SIG-M5 treated with dmso at 0.1 percent for 504 hours (cell line): ENCODE results near the gene CNTN6.

Source experiments
- DNase-seq: peaks from one replicate; lab custom pipeline; 2025; ENCODE audit not compliant: unreplicated experiment; lab: John Stamatoyannopoulos, UW

Gene CNTN6

DNA sequence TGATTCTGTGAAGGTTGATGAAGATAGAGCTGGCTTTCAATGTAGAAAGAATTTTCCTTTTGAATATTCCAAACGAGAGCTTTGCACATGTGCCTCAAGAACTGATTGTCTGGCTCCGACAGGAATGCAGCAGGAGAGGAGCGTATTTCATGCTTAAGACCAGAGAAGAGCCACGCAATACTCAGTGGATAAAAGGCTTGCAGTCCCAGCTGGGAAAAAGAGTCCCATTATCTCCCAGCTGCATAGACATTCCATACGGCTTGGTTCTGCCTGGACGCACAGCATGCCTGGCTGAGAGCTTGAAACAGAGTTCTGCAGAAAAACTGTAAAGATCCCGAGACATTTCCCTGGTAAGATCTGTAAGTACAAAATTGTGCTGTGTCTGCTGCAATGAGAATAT lies at the start of gene CNTN6:
CNTN6 (plus strand) TSS at position 254 of the 400 bp plus-strand sequence. CDS start 54,985 bp downstream, outside the sequence.
- DNase-seq, result no peak

DNA sequence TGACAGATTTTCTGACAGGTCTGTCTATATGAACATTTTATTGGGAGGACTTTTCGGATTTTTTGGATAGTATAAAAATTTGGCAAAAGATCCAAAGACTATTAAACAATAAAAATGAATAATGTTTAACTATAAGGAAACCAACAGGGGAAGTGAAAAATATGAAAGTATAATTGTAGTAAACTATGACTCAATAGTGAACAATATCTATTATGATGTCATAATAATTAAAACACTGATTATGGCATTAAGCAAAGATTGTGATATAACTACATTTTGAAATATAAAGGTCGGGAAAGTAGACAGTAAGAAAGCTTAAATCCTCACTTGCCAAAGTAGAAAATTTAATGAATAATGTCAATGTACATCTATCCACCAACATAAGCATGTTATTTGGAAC lies 44.3 kb upstream of the CNTN6 start:
- DNase-seq, result no peak

DNA sequence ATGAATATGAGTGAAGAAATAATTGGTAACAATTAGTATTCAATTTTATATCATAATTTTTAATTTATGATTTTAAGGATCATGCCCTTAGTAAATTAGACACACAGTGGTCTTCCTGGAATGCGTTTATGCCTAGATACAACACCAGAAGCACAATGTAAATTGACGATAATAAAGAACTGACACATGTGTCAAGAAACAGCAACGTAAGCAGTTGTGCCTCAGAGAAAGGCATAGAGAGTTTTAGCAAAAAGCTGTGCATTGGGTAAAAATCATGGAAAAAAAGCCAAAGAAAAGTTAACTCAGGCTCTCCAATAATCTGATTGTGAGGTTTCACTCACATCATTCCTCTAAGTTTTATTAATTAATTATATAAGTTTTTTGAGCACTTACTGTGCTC lies 37.0 kb upstream of the CNTN6 start:
- no peak for DNase-seq

GRCh38 chr3:1056744-1057143 lies 36.1 kb upstream of the CNTN6 start:
- no peak for DNase-seq

DNA sequence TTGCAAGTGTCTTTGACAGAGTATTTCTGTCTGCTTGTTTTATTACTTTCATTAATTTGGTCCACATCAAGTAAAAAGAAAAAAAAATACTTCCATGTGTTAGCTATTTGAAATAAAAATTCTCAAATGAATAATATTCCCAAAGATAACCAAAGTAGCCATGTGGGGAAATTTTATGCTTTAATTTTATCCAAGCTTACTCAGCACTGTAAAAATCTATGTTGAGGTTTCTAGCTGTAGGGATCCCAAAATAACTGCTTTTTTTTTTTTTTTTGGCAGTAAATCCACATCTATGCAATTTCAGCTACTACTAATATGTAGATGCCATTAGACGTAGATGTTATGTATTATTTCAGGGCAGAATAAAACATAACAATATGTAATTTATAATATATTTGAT lies 35.4 kb upstream of the CNTN6 start:
- no peak for DNase-seq

- DNase-seq, result no peak
These were observed 23.8 kb upstream of the CNTN6 start for GRCh38 chr3:1068985-1069384.

- no peak for DNase-seq
These were observed 20.8 kb upstream of the CNTN6 start for GRCh38 chr3:1072041-1072440.

- no peak for DNase-seq
These were observed 13.2 kb upstream of the CNTN6 start for GRCh38 chr3:1079662-1080061.

GRCh38 chr3:1082108-1082507 lies 10.7 kb upstream of the CNTN6 start:
- peak; percentile 52 for DNase-seq

DNA sequence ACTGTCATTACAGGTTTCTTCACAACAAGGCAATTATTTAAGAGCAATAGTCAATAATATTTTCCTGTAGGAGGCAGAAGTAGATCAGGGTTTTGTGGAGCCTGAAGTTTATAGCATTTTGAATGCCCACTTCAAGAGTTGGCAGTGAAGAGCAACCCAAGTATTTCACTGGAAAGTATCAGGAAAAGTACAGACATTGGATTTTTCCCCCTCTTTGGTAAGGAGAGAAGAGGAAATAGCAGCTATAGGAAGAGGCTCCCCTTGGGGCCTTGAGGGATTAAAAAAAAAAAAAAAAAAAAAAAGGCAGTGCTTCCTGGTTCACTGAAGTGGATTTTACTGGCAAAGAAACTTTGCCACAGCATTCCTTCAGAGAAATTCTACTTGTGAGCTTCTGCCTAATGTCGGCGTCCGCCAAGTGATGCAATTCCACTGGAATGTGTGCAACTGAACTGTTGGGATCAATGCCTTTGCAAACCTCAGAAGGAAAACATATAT lies 5.7 kb upstream of the CNTN6 start:
- no peak for DNase-seq

- no peak for DNase-seq
These were observed 4.3 kb upstream of the CNTN6 start for GRCh38 chr3:1088503-1088902.

DNA sequence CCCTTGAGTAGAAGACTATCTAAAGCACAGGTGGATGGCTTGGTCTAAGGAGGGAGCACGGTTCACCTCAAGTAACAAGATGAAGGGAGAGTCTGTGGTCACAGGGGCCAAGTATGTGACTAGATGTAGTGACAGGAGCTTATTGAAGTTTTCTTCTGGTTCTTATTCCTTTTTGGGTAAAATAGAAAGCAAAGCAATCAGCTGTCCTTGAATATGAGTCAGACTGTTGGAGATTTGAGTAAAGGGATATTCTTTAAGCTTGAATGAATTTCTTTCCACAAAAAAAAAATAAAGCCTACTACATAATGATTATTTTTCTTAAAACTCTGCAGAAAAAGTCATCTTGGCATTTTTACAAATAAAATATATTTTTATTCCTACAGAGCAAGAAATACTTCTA lies 1.5 kb upstream of the CNTN6 start:
- no peak for DNase-seq

DNA sequence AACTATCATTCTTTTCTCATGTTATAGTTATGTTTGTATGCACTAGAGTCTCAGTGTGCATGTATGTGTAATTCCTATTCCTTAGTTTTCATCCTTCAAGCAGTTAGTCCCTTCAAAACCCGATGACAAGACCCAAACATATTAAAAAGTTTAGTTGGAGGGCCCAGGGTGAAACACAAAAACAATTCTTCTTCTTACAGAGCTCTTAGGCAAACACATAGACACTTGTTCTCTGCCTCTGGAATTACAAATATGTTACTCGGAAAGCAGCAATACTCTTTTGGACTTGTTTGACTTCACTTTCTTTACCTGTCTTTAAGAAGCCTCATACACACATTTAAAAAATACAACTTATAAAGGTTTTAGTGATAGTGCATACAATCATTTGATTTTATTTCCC lies 763 bp upstream of the CNTN6 start:
- no peak for DNase-seq

- DNase-seq, result no peak
These were observed 393 bp downstream of the CNTN6 start for GRCh38 chr3:1093217-1093616.

GRCh38 chr3:1103525-1103924 lies 10.7 kb downstream of the CNTN6 start:
- no peak for DNase-seq

GRCh38 chr3:1117843-1118473 lies 25.1 kb downstream of the CNTN6 start:
- no peak for DNase-seq

GRCh38 chr3:1131166-1131565 lies 38.3 kb downstream of the CNTN6 start:
- no peak for DNase-seq

DNA sequence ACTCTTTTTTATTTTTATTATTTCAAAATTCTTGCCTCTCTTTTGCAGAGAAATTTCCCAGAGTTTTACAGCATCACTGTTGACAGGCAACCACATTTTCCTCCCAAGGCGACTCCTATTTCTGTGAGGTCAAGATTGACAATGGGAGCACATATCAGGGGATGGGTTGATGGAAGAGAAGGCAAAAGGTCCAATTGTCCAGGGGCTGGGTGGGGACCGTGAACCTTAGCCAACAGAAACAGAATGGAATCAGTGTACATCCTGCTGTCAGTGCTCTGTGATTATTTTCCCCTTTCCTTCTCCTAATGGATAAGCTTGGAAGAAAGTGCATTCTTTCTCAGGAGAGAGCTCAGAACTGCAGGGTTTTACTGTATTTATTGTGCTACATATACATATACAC lies 42.4 kb downstream of the CNTN6 start:
- no peak for DNase-seq

- no peak for DNase-seq
These were observed 45.2 kb downstream of the CNTN6 start for GRCh38 chr3:1138036-1138435.

DNA sequence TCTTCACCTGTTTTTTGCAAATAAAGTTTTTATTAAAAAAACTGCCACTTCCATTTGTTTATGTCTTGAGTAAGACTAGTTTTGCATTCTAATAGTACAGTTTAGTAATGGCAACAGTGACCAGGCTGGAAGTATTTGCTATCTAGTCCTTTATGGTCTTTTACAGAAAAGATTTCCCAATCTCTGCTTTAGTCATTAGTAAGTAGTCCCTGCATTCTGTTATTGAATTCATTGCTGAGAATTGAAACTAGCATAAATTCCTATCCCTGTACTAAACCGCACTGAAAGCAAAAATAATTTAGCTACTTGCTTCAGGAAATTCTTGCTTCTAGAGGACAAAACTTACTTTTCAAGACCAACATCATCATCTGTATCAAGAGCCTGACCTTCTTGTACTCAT lies 46.2 kb downstream of the CNTN6 start:
- no peak for DNase-seq

DNA sequence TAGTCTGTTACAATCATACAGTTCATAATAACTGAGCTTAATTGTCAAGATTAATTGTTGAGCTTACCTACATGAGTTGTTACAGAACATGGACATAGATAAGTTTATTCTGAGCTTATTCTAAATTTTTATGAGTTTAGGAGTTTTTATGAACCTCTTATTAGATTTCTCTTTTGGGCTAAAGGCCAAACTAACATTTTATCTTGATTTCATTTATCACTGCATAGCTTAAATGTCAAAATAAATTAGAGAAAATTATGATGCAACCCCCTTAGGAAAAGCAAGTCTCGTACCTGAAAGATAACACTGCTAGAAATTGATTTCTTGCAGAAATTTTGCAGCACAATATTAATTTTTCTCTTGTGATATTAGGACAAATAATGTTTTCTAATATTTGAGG lies 54.5 kb downstream of the CNTN6 start:
- no peak for DNase-seq

GRCh38 chr3:1147819-1148218 lies 55.0 kb downstream of the CNTN6 start:
- no peak for DNase-seq

DNA sequence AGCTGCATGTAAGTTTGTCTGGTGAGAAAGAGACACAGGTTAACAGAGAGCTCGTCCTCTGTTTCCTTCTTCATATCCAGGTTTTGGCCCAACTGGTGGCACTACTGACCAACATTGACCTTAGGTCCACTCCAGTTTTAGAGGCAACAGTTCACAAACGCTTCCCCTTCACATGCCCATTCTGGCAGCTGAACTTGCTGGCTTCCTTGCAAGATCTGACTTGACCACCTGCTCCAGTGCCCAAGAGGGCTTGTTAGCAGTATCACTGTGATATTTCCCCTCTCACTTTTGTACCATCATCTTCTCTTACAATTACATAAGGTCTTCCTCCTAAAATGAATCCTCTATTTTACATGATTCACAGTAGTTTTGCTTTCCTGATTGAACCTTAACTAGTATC lies 71.3 kb downstream of the CNTN6 start:
- no peak for DNase-seq
